Heart left ventricle (tissue), 13 donors: ENCODE results near the gene VWA1.

Experiments used
- CTCF ChIP-seq, 12 donors: fragments of 200-600 bp; sonication (generic) in 4 of 12; IDR thresholded peaks; one replicate each; pipeline versions ENCODE4 v1.5.0 to v1.8.0; 2018 to 2022; ENCODE audit warnings: antibody characterized with exemption in 12 of 12, mild to moderate bottlenecking in 5 of 12
- POLR2A ChIP-seq, 2 donors: fragments of 450-650 bp; IDR thresholded peaks; one replicate each; pipeline ENCODE4 v1.6.1; 2017; ENCODE audit warnings: antibody characterized with exemption in 2 of 2, mild to moderate bottlenecking in 2 of 2, moderate library complexity in 2 of 2
- donor health status: ischemic (EF 13 %, LVEDD 7.1; RV severe dilation, severe dysfunction).
- donor health status: DM: no; HTN: yes; CAD: no.
- donor health status: DM: no; HTN: no; CAD: no.
- donor health status: ischemic (EF 25% LVEDD 6.9; RV normal size, moderate dysfunction).
- donor health status: ischemic (EF 25% LVEDD 5.7; RV mildly dilated, moderate dysfunction).
- donor health status: ischemic (EF 35%, LVEDD 5.7; RV mildly dilated, moderate dysfunction).
- donor health status: nonischemic (EF 11% LVEDD 7.7; RV severe dilation, severe dysfunction).
- donor health status: DM: yes; HTN: yes; CAD: no.
- donor health status: PGD.
- donor health status: ischemic (EF 29% LVEDD 5.4; RV normal size, mild dysfunction).
- donor health status: nonischemic (EF 23%, LVEDD 6.1; RV moderate dilation, normal function).

GRCh38 chr1:1491601-1492000 lies 56.1 kb downstream of the VWA1 start:
- TF ChIP-seq CTCF (IDR thresholded peaks at IDR 0.05): no peak
- no peak for TF ChIP-seq POLR2A (IDR thresholded peaks at IDR 0.05)
